Gastroesophageal sphincter (tissue), 4 donors: ENCODE measurements around the gene SLC3A2. TPM values are rescaled to one million over a fixed set of nuclear protein-coding genes. Genes with fewer than 3 reads are reported as not detected.

ENCODE experiments used
- ATAC-seq: fragments of 150-250 bp; one replicate; pipeline ENCODE4 v1.9.1; 2016; ENCODE audit warnings: mild to moderate bottlenecking, moderate library complexity
- H3K27ac ChIP-seq, 4 donors: fragments of 200-600 bp; sonication (generic) in 3 of 4; 1 replicate in 3 of 4; 2 replicates in 1 of 4; pipeline ENCODE4 v1.5.1; 2016 to 2019
- H3K27me3 ChIP-seq: fragments of 200-600 bp; sonication (generic); one replicate; pipeline ENCODE4 v1.5.1; 2019
- H3K36me3 ChIP-seq, 2 donors: fragments of 200-600 bp; sonication (generic); one replicate each; pipeline ENCODE4 v1.5.1; 2019; ENCODE audit warnings: control low read depth in 1 of 2
- H3K4me1 ChIP-seq, 3 donors: fragments of 200-600 bp; sonication (generic); 1 replicate in 2 of 3; 2 replicates in 1 of 3; pipeline ENCODE4 v1.5.1; 2016 to 2019; ENCODE audit warnings: control low read depth in 2 of 3
- H3K4me3 ChIP-seq, 2 donors: fragments of 200-600 bp; sonication (generic); one replicate each; pipeline ENCODE4 v1.5.1; 2019; ENCODE audit warnings: mild to moderate bottlenecking in 1 of 2, moderate library complexity in 1 of 2
- H3K9me3 ChIP-seq, 3 donors: fragments of 200-600 bp; sonication (generic); one replicate each; pipeline ENCODE4 v1.5.1; 2017 to 2019; ENCODE audit warnings: control low read depth in 2 of 3
- EP300 ChIP-seq: sonication (generic); formaldehyde crosslinking; IDR thresholded peaks from one replicate; pipeline ENCODE4 v1.6.1; 2017; ENCODE audit warnings: antibody characterized with exemption, mild to moderate bottlenecking
- POLR2A ChIP-seq, 2 donors: fragments of 450-650 bp; IDR thresholded peaks; one replicate each; pipeline ENCODE4 v1.6.1; 2017; ENCODE audit warnings: antibody characterized with exemption in 2 of 2, mild to moderate bottlenecking in 2 of 2, moderate library complexity in 1 of 2
- POLR2AphosphoS5 ChIP-seq: sonication (generic); formaldehyde crosslinking; IDR thresholded peaks from one replicate; pipeline ENCODE4 v1.6.1; 2017; ENCODE audit warnings: antibody characterized with exemption
- WGBS, 2 donors: methylation state at CpG; one replicate each; pipeline ENCODE4 v1.1.5; 2018; ENCODE audit warnings: low coverage in 1 of 2; 5-methylcytosine and 5-hydroxymethylcytosine counted together
- total RNA-seq, 4 donors: library from RNA; depleted of rRNA; stranded (reverse); fragments of >200 nt; gene quantifications; one replicate each; pipeline ENCODE4 v1.1.0, GENCODE V29; 2016
- TF ChIP-seq, protein P1 (sequence below), 4 experiments: fragments of 200-600 bp in 2 of 4; fragments of 450-650 bp in 2 of 4; sonication (generic) in 1 of 4; IDR thresholded peaks; one replicate each; pipeline ENCODE4 v1.5.1; 2017 to 2019; ENCODE audit warnings: antibody characterized with exemption in 4 of 4, mild to moderate bottlenecking in 2 of 4, moderate library complexity in 2 of 4

SLC3A2 gene
- total RNA-seq, 4 donors from 2014 or later = 66.9 to 144 (median 80.2) TPM

DNA sequence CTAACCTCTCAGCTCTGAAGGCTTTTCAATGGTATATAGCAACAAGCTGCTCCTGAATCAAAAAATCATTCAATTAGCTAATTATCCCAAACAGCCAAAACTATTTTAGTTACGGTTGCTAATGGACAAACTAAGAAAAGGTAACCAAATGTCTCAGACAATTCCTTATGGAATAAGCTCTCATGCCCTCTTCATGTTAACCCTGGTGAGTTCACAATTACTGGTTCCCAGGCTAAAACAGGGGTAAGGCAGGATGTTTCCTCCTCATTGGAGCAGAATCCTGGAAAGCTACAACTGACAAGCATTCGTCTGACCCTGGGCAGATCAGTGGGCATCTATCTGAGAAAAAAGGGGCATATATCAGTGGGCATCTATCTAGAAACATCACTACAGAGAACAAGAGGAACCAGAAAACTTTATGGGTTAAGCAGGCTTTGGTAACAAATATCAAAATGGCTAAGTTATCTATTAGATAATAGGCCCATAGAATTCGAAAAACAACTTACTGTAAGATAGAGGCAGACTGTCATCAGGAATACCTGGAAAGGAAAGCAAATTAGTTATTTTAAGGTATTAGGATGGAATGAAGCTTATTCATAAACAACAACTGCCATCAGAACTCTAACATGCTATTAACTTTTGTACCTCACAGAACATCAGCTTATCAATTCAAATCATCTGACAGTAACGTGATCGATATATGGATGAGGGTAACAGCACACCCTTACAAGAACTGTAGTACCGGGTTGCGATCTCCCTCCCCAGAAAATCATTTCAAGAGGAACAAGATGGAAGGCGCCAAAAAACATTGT, 26.5 kb upstream of the SLC3A2 start:
- H3K4me3 ChIP-seq = peak overlapping the region; percentile 75 to 83
- no peak for ATAC-seq
- no peaks in the 10 kb centered on the region for H3K27me3 ChIP-seq
- peaks cover 5 to 32% of the 10 kb centered on the region in 2 donors for H3K36me3 ChIP-seq
- H3K4me1 ChIP-seq = peaks cover 10 to 39% (median 24%) of the 10 kb centered on the region in 3 donors
- TF ChIP-seq POLR2AphosphoS5 = no peak
- TF ChIP-seq POLR2A (IDR thresholded peaks at IDR 0.05) = no peak
- no peak for TF ChIP-seq EP300
- TF ChIP-seq, protein P1, sequence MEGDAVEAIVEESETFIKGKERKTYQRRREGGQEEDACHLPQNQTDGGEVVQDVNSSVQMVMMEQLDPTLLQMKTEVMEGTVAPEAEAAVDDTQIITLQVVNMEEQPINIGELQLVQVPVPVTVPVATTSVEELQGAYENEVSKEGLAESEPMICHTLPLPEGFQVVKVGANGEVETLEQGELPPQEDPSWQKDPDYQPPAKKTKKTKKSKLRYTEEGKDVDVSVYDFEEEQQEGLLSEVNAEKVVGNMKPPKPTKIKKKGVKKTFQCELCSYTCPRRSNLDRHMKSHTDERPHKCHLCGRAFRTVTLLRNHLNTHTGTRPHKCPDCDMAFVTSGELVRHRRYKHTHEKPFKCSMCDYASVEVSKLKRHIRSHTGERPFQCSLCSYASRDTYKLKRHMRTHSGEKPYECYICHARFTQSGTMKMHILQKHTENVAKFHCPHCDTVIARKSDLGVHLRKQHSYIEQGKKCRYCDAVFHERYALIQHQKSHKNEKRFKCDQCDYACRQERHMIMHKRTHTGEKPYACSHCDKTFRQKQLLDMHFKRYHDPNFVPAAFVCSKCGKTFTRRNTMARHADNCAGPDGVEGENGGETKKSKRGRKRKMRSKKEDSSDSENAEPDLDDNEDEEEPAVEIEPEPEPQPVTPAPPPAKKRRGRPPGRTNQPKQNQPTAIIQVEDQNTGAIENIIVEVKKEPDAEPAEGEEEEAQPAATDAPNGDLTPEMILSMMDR (IDR thresholded peaks at IDR 0.05) = no peak
- peak overlapping the region; percentile 77 to 86 (median 86) for H3K27ac ChIP-seq
- H3K9me3 ChIP-seq = no peaks in the 10 kb centered on the region
- 5 to 9% methylated on average over 7 to 8 of the region's 8 CpGs for WGBS, 2 donors

DNA sequence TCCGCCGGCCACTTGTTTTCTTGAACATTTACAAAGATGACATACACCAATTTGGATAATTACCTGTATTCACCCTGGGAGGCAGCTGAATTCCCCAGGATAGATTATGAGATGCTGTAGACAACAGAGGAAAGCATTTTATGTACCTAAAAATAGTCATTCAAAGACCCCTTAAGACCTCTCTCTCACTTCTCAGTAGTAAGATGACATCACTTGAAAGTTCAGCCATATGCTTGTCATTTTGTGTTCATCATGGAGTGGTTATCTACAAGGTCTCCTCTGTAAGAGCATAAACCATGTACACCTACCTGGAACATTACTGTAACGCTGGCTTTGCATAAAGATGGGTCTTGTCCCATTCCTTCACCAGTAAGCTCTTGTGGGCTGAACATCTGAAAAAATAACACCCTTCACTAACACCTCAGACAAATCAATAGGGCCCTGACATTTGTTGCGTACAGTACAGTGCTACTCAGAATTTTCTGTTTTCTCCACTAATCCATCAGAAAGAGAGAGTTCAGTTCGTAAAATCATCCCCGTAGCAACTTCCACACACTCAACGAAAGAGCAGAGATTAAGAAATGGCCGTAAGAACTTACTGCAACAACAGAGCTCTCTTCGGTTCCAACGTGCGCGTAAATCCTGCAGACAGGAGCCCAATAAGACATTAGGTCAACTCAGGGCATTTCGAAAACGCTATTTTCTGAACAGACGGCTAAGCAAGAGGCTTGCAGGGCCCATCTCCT, 25.7 kb upstream of the SLC3A2 start:
- Histone ChIP-seq H3K9me3 (no peaks in the 10 kb centered on the region), H3K4me3 (peak overlapping the region; percentile 75 to 83), H3K27ac (peak overlapping the region; percentile 77 to 86 (median 86)), H3K4me1 (peaks cover 10 to 39% (median 24%) of the 10 kb centered on the region in 3 donors), H3K27me3 (no peaks in the 10 kb centered on the region), H3K36me3 (peaks cover 5 to 32% of the 10 kb centered on the region in 2 donors)
- no peak for TF ChIP-seq EP300
- TF ChIP-seq, protein P1 (IDR thresholded peaks at IDR 0.05) = no peak
- no peak for TF ChIP-seq POLR2AphosphoS5
- no peak for TF ChIP-seq POLR2A (IDR thresholded peaks at IDR 0.05)
- ATAC-seq = no peak
- whole genome bisulfite sequencing, 2 donors = 1 to 3% methylated on average over 7 to 14 of the region's 15 CpGs

DNA sequence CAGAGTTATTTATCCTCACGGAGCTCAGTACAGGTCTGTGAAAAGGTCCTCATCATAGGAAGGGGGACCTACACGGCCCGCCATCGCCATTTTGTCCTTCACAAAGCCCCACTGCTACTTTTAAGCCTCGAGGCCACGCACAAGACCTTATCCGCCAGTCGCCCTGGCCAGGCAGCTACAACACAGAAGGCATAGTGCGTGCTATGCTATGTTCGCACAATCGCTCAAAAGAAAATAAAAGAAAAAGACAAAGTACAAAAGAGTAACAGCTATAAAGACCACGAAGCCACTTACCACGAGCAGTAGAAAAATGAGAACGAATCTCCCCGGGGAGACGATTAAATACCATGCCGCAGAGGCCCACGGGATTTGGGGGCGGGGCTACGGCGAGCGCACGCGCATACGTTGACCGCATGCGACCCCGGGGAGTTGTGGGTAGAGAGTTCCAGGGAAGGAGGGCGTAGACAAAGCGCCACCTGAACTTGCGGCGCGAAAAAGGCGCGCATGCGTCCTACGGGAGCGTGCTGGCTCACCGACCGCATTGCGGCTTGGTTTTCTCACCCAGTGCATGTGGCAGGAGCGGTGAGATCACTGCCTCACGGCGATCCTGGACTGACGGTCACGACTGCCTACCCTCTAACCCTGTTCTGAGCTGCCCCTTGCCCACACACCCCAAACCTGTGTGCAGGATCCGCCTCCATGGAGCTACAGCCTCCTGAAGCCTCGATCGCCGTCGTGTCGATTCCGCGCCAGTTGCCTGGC, 24.9 kb upstream of the SLC3A2 start:
- TF ChIP-seq POLR2AphosphoS5 (peak; percentile 100), EP300 (no peak), POLR2A (IDR thresholded peaks at IDR 0.05) (peak; percentile 93 to 97)
- TF ChIP-seq, protein P1 (IDR thresholded peaks at IDR 0.05) = peak in 2 of 4 experiments; percentile 16 to 22
- H3K27ac ChIP-seq = peak overlapping the region; percentile 77 to 86 (median 86)
- H3K4me1 ChIP-seq = peaks cover 10 to 39% (median 24%) of the 10 kb centered on the region in 3 donors
- H3K9me3 ChIP-seq = no peaks in the 10 kb centered on the region
- peak; percentile 100 for ATAC-seq
- no peaks in the 10 kb centered on the region for H3K27me3 ChIP-seq
- peaks cover 5 to 32% of the 10 kb centered on the region in 2 donors for H3K36me3 ChIP-seq
- WGBS, 2 donors = 1 to 10% methylated on average over 2 to 36 of the region's 54 CpGs
- peak overlapping the region; percentile 75 to 83 for H3K4me3 ChIP-seq

DNA sequence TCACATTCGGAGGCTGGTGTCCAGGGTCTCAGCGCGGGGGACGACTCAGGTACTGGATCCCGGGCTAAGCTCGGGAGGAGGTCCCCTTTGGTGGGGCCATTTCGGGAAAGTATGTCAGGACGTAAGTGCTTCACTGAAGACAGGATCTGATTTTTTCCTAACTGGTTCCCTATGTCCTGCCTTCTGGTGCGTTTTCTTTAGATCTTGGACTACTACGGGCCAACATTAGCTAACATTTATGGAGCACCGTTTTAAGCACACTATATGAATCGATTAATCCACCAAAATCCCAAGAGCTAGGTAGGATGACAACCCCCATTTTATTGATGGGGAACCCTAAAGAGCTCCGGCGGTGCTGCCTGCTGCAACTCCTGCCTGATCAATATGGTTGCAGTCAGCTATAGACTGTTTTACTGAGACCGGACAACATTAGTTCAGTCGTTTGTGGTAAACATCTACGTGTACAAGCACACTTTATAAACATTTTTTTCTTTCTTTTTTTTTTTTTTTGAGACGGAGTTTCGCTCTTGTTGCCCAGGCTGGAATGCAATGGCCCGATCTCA, 24.3 kb upstream of the SLC3A2 start:
- TF ChIP-seq, protein P1 (IDR thresholded peaks at IDR 0.05) = no peak
- no peak for TF ChIP-seq EP300
- no peak for TF ChIP-seq POLR2A (IDR thresholded peaks at IDR 0.05)
- TF ChIP-seq POLR2AphosphoS5 = no peak
- Histone ChIP-seq H3K36me3 (peaks cover 5 to 27% of the 10 kb centered on the region in 2 donors), H3K27ac (peak overlapping the region in 3 of 4 donors; percentile 78 to 86 (median 86)), H3K4me1 (peaks cover 10 to 39% (median 24%) of the 10 kb centered on the region in 3 donors), H3K27me3 (no peaks in the 10 kb centered on the region), H3K4me3 (peak overlapping the region; percentile 24 to 75), H3K9me3 (no peaks in the 10 kb centered on the region)
- 14% methylated on average over 11 to 15 of the region's 20 CpGs for WGBS, 2 donors
- no peak for ATAC-seq
